Hepatocyte (in vitro differentiated cells): ENCODE results near the gene TMEM255A.

Experiments
- EZH2phosphoT487 ChIP-seq: fragments of 200-600 bp; sonication (generic); IDR thresholded peaks from one replicate; pipeline ENCODE4 v1.6.1; 2018; ENCODE audit warnings: antibody characterized with exemption, mild to moderate bottlenecking, low read depth, moderate library complexity; ENCODE audit not compliant: unreplicated experiment, severe bottlenecking
- TF ChIP-seq, protein P1 (sequence below): fragments of 200-600 bp; sonication (generic); IDR thresholded peaks from 2 replicates; pipeline ENCODE4 v1.5.1; 2016; ENCODE audit warnings: antibody characterized with exemption, mild to moderate bottlenecking; ENCODE audit not compliant: poor library complexity

DNA sequence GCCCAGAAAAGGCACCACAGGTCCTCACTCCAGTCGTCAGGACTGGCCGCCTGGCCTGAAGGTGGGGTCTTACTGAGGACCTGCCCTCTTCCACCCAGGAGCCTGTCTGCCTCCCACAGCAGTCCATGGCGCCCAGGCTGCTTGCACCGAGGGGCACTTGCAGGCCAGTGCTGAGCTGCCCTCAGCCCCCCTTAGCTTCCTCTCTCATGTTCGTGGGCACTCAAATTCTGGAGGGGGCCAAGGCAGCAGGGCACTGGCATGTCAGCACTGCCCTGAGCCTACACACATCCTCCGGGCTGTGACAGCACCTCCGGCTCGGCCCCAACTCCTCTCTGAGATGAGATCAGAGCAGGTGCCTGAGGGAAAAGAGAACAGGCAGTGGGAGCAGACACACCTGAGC lies 87.9 kb downstream of the TMEM255A start:
- TF ChIP-seq, protein P1, sequence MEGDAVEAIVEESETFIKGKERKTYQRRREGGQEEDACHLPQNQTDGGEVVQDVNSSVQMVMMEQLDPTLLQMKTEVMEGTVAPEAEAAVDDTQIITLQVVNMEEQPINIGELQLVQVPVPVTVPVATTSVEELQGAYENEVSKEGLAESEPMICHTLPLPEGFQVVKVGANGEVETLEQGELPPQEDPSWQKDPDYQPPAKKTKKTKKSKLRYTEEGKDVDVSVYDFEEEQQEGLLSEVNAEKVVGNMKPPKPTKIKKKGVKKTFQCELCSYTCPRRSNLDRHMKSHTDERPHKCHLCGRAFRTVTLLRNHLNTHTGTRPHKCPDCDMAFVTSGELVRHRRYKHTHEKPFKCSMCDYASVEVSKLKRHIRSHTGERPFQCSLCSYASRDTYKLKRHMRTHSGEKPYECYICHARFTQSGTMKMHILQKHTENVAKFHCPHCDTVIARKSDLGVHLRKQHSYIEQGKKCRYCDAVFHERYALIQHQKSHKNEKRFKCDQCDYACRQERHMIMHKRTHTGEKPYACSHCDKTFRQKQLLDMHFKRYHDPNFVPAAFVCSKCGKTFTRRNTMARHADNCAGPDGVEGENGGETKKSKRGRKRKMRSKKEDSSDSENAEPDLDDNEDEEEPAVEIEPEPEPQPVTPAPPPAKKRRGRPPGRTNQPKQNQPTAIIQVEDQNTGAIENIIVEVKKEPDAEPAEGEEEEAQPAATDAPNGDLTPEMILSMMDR = no peak
- TF ChIP-seq EZH2phosphoT487 = no peak
